Smooth muscle cell (in vitro differentiated cells): ENCODE results near the gene S100G. TPM values are rescaled to one million over a fixed set of nuclear protein-coding genes. Genes with fewer than 3 reads are reported as not detected.
A peak's percentile ranks its signal among the peaks of the same experiment; 100 is the strongest.

Source experiments
- DNase-seq: peaks from one replicate; lab custom pipeline; 2025; ENCODE audit not compliant: unreplicated experiment; lab: John Stamatoyannopoulos, UW
- H2AFZ ChIP-seq: fragments of 200-600 bp; sonication (generic); 2 replicates; pipeline ENCODE4 v1.6.0; 2016; ENCODE audit warnings: antibody characterized with exemption, low read depth, mild to moderate bottlenecking
- H3F3A ChIP-seq: fragments of 200-600 bp; sonication (generic); 2 replicates; pipeline ENCODE4 v1.6.0; 2017; ENCODE audit warnings: antibody characterized with exemption, low read depth
- H3K27ac ChIP-seq: fragments of 200-600 bp; sonication (generic); 2 replicates; pipeline ENCODE4 v1.5.1; 2016; ENCODE audit warnings: low read depth, mild to moderate bottlenecking
- H3K27me3 ChIP-seq: fragments of 200-600 bp; sonication (generic); 2 replicates; pipeline ENCODE4 v1.6.1; 2016; ENCODE audit warnings: low read depth, mild to moderate bottlenecking
- H3K36me3 ChIP-seq: fragments of 200-600 bp; sonication (generic); 2 replicates; pipeline ENCODE4 v1.5.1; 2016; ENCODE audit warnings: low read depth
- H3K4me1 ChIP-seq: fragments of 200-600 bp; sonication (generic); 2 replicates; pipeline ENCODE4 v1.5.1; 2016; ENCODE audit warnings: low read depth
- H3K4me2 ChIP-seq: fragments of 200-600 bp; sonication (generic); 2 replicates; pipeline ENCODE4 v1.6.0; 2016; ENCODE audit warnings: mild to moderate bottlenecking
- H3K4me3 ChIP-seq: fragments of 200-600 bp; sonication (generic); 2 replicates; pipeline ENCODE4 v1.5.1; 2016; ENCODE audit warnings: mild to moderate bottlenecking
- H3K79me2 ChIP-seq: fragments of 200-600 bp; sonication (generic); 2 replicates; pipeline ENCODE4 v1.6.0; 2016; ENCODE audit warnings: low read depth, mild to moderate bottlenecking
- H3K9ac ChIP-seq: fragments of 200-600 bp; sonication (generic); 2 replicates; pipeline ENCODE4 v1.6.0; 2016; ENCODE audit warnings: low read depth
- H3K9me3 ChIP-seq: fragments of 200-600 bp; sonication (generic); replicated peaks from 2 replicates; pipeline ENCODE4 v1.5.1; 2016; ENCODE audit warnings: low read depth
- H4K20me1 ChIP-seq: fragments of 200-600 bp; sonication (generic); 2 replicates; pipeline ENCODE4 v1.6.0; 2016; ENCODE audit warnings: low read depth
- WGBS: methylation state at CpG from one replicate; pipeline ENCODE4 v1.1.7; 2016; ENCODE audit warnings: low lambda C conversion rate; 5-methylcytosine and 5-hydroxymethylcytosine counted together
- polyA plus RNA-seq: library from polyadenylated mRNA; unstranded; fragments of >200 nt; fragmentation: Nextera tagmentation; extraction: Ambion mirVana; gene quantifications from 2 replicates; pipeline ENCODE4 v1.2.1, GENCODE V29; 2016
- total RNA-seq: library from RNA; depleted of rRNA; stranded (reverse); fragments of >200 nt; gene quantifications from 2 replicates; pipeline ENCODE4 v1.2.3, GENCODE V29; 2014
- TF ChIP-seq, protein P1 (sequence below): fragments of 200-600 bp; sonication (generic); IDR thresholded peaks from 2 replicates; pipeline ENCODE4 v1.5.1; 2017; ENCODE audit warnings: borderline replicate concordance, mild to moderate bottlenecking, antibody characterized with exemption; ENCODE audit not compliant: insufficient read depth, poor library complexity, severe bottlenecking

The S100G gene
- total and polyA plus RNA-seq, 2 experiments from 2014 or later: not detected

DNA sequence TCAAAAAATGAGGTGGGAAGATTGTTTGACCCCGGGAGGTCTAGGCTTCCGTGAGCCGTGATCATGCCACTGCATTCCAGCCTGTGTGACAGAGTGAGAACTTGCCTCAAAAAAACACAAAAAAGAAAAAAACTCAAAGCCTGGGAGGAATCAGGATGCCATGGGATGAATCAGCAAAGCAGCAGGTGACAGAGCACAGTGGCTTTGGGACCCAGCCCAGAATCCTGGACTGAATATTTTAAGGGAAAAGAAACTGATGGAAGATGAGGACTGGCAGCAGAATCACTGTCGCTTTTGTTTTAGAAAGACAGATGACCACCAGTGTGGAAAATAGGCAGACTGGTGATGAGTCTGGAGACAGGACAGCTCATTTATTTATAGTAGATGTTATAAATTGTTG is 16.6 kb downstream of the S100G start:
- no peaks in the 10 kb centered on the region for H3F3A ChIP-seq
- H4K20me1 ChIP-seq: no peaks in the 10 kb centered on the region
- H3K9ac ChIP-seq: no peak overlapping the region
- no peaks in the 10 kb centered on the region for H3K27me3 ChIP-seq
- no peaks in the 10 kb centered on the region for H3K9me3 ChIP-seq
- 82% methylated on average over 4 of the region's 4 CpGs for WGBS
- no peak overlapping the region for H3K27ac ChIP-seq
- DNase-seq: no peak
- H3K36me3 ChIP-seq: peaks cover 4% of the 10 kb centered on the region
- H3K4me2 ChIP-seq: no peak overlapping the region
- H3K4me1 ChIP-seq: no peaks in the 10 kb centered on the region
- TF ChIP-seq, protein P1, sequence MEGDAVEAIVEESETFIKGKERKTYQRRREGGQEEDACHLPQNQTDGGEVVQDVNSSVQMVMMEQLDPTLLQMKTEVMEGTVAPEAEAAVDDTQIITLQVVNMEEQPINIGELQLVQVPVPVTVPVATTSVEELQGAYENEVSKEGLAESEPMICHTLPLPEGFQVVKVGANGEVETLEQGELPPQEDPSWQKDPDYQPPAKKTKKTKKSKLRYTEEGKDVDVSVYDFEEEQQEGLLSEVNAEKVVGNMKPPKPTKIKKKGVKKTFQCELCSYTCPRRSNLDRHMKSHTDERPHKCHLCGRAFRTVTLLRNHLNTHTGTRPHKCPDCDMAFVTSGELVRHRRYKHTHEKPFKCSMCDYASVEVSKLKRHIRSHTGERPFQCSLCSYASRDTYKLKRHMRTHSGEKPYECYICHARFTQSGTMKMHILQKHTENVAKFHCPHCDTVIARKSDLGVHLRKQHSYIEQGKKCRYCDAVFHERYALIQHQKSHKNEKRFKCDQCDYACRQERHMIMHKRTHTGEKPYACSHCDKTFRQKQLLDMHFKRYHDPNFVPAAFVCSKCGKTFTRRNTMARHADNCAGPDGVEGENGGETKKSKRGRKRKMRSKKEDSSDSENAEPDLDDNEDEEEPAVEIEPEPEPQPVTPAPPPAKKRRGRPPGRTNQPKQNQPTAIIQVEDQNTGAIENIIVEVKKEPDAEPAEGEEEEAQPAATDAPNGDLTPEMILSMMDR: no peak
- no peak overlapping the region for H2AFZ ChIP-seq
- H3K4me3 ChIP-seq: no peak overlapping the region
- H3K79me2 ChIP-seq: no peaks in the 10 kb centered on the region

DNA sequence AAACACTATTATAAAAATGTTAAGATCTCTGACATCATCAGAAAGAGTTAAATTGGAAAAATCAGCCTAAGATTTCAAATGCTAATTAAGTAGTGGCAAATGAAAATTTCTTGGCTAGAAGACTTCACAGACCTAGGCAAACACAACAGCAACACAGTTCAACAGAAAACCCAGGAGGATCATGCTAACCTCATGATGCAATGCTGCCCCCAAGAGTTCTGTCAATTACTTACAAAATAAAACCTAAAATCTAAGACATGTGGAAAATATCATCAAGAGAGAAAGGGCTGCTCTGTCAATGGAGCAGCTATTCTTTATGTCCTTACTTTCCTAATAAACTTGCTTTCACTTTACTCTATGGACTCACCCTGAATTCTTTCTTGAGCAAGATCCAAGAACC is 21.0 kb downstream of the S100G start:
- Histone ChIP-seq H3K79me2 (no peaks in the 10 kb centered on the region), H3K4me2 (no peak overlapping the region), H3K4me1 (no peaks in the 10 kb centered on the region), H3K9me3 (no peaks in the 10 kb centered on the region), H3K9ac (no peak overlapping the region), H3K36me3 (no peaks in the 10 kb centered on the region), H3K27ac (no peak overlapping the region), H3F3A (no peaks in the 10 kb centered on the region), H3K27me3 (no peaks in the 10 kb centered on the region), H4K20me1 (no peaks in the 10 kb centered on the region), H3K4me3 (no peak overlapping the region), H2AFZ (no peak overlapping the region)
- DNase-seq: no peak
- TF ChIP-seq, protein P1: peak; percentile 39

DNA sequence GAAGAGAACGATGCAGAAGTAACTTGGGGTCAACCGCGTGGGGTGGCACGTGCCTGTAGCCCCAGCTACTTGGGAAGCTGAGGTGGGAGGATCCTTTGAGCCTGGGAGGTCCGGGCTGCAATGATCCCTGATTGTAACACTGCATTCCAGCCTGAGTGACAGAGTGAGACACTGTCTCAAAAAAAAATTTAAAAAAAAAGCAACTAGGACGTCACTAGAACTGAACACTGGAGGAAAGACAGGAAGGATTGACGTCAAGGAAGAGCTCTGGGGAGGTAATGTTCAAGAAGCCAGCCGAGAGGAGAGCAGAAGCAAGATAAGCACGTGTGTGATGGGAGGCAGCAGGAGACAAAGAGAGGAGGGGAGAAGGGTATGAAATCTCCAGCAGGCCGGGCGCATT is 28.7 kb downstream of the S100G start:
- Histone ChIP-seq H4K20me1 (no peaks in the 10 kb centered on the region), H3K79me2 (no peaks in the 10 kb centered on the region), H3K4me3 (no peak overlapping the region), H3K9me3 (no peaks in the 10 kb centered on the region), H3K36me3 (peaks cover 9% of the 10 kb centered on the region), H3K4me1 (no peaks in the 10 kb centered on the region), H3F3A (no peaks in the 10 kb centered on the region), H3K27ac (no peak overlapping the region), H2AFZ (no peak overlapping the region), H3K9ac (no peak overlapping the region), H3K27me3 (no peaks in the 10 kb centered on the region), H3K4me2 (no peak overlapping the region)
- 90% methylated on average over 11 of the region's 11 CpGs for WGBS
- no peak for DNase-seq
- TF ChIP-seq, protein P1: no peak

DNA sequence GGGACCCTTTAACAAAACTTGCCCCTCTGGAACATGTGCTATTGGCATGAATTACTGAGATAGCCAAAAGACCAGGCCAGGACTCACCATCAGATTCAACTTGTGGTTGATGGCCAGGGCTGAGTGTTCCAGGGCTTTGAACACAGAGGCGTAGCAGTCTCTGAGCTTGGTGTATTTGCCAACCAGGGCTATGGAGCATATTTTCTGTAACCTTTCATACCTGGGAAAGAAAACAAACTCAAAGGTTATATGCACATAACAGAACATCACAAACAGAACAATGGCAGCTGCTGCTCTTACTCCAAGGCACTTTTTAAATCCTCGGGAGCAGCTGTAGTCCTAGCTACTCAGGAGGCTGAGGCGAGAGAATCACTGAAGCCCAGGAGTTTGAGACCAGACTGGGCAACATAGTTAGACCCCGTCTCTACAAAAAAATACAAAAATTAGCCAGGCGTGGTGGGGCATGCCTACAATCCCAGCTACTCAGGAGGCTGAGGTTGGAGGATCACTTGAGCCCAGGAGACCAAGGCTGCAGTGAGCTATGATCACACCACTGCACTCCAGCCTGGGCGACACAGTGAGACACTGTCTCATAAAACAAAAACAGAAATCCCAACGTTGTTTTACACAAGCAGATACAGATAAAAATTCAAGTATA is 33.2 kb downstream of the S100G start:
- H3K27ac ChIP-seq: no peak overlapping the region
- no peaks in the 10 kb centered on the region for H3K27me3 ChIP-seq
- DNase-seq: no peak
- H3K4me1 ChIP-seq: no peaks in the 10 kb centered on the region
- H3K4me2 ChIP-seq: no peak overlapping the region
- no peaks in the 10 kb centered on the region for H4K20me1 ChIP-seq
- TF ChIP-seq, protein P1: no peak
- H2AFZ ChIP-seq: no peak overlapping the region
- no peaks in the 10 kb centered on the region for H3K79me2 ChIP-seq
- H3F3A ChIP-seq: no peaks in the 10 kb centered on the region
- no peaks in the 10 kb centered on the region for H3K9me3 ChIP-seq
- 97% methylated on average over 7 of the region's 7 CpGs for WGBS
- peaks cover 7% of the 10 kb centered on the region for H3K36me3 ChIP-seq
- H3K4me3 ChIP-seq: no peak overlapping the region
- no peak overlapping the region for H3K9ac ChIP-seq
